ENCODE data around the gene DUOX1. TPM values are rescaled to one million over a fixed set of nuclear protein-coding genes. Genes with fewer than 3 reads are reported as not detected.

DUOX1 gene
- total RNA-seq, 1 experiment from 2014 or later, result 1.2 TPM

- intact Hi-C loops (cut with micrococcal nuclease; ENCODE audit: unreplicated experiment), result loop anchor here (1.0 to 5.0 kb wide), 3 partner anchors 37 to 234 kb away; no protein-coding TSS in a partner anchor
- peaks cover 5% of the 10 kb centered on the region for H3K36me3 Mint-ChIP-seq (ENCODE audit: insufficient read depth, unreplicated experiment)
- peaks cover 13% of the 10 kb centered on the region for H3K4me1 Mint-ChIP-seq (ENCODE audit: low read depth, unreplicated experiment)
- CTCF ChIA-PET, result interaction anchor here (0.6 to 3.1 kb wide), 24 partner anchors 16 to 295 kb away, joined by 3 to 33 read pairs (median 5); partner anchors contain the start of genes DUOX1 and DUOXA1
- TF ChIP-seq, protein P1, sequence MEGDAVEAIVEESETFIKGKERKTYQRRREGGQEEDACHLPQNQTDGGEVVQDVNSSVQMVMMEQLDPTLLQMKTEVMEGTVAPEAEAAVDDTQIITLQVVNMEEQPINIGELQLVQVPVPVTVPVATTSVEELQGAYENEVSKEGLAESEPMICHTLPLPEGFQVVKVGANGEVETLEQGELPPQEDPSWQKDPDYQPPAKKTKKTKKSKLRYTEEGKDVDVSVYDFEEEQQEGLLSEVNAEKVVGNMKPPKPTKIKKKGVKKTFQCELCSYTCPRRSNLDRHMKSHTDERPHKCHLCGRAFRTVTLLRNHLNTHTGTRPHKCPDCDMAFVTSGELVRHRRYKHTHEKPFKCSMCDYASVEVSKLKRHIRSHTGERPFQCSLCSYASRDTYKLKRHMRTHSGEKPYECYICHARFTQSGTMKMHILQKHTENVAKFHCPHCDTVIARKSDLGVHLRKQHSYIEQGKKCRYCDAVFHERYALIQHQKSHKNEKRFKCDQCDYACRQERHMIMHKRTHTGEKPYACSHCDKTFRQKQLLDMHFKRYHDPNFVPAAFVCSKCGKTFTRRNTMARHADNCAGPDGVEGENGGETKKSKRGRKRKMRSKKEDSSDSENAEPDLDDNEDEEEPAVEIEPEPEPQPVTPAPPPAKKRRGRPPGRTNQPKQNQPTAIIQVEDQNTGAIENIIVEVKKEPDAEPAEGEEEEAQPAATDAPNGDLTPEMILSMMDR (IDR thresholded peaks at IDR 0.05; ENCODE audit: unreplicated experiment), result peak; percentile 69
- no peak overlapping the region for H3K4me3 Mint-ChIP-seq (ENCODE audit: low read depth, unreplicated experiment)
- H3K27me3 Mint-ChIP-seq (ENCODE audit: unreplicated experiment), result no peaks in the 10 kb centered on the region
- no peak overlapping the region for H3K27ac Mint-ChIP-seq (ENCODE audit: unreplicated experiment)
- no TSS peak for BruUV-seq (replicated peaks)
- H3K9me3 Mint-ChIP-seq (ENCODE audit: low read depth, unreplicated experiment), result no peaks in the 10 kb centered on the region
- peak; percentile 86 for DNase-seq
Observed at GRCh38 chr15:45162771-45163507, 33.1 kb downstream of the DUOX1 start.

- no peak for DNase-seq
- no TSS peak for BruUV-seq (replicated peaks)
- H3K27me3 Mint-ChIP-seq (ENCODE audit: unreplicated experiment), result no peaks in the 10 kb centered on the region
- H3K4me3 Mint-ChIP-seq (ENCODE audit: low read depth, unreplicated experiment), result no peak overlapping the region
- intact Hi-C loops (cut with micrococcal nuclease; ENCODE audit: unreplicated experiment), result loop anchor here (1.0 to 5.0 kb wide), 3 partner anchors 37 to 234 kb away; no protein-coding TSS in a partner anchor
- no peak overlapping the region for H3K27ac Mint-ChIP-seq (ENCODE audit: unreplicated experiment)
- CTCF ChIA-PET, result interaction anchor here (0.6 to 3.1 kb wide), 23 partner anchors 16 to 295 kb away, joined by 3 to 33 read pairs (median 5); a partner anchor contains a TSS
- TF ChIP-seq, protein P1 (IDR thresholded peaks at IDR 0.05; ENCODE audit: unreplicated experiment), result no peak
- no peaks in the 10 kb centered on the region for H3K9me3 Mint-ChIP-seq (ENCODE audit: low read depth, unreplicated experiment)
- peaks cover 5% of the 10 kb centered on the region for H3K36me3 Mint-ChIP-seq (ENCODE audit: insufficient read depth, unreplicated experiment)
- peaks cover 13% of the 10 kb centered on the region for H3K4me1 Mint-ChIP-seq (ENCODE audit: low read depth, unreplicated experiment)
Observed at GRCh38 chr15:45163508-45163856, 33.7 kb downstream of the DUOX1 start.

DNA sequence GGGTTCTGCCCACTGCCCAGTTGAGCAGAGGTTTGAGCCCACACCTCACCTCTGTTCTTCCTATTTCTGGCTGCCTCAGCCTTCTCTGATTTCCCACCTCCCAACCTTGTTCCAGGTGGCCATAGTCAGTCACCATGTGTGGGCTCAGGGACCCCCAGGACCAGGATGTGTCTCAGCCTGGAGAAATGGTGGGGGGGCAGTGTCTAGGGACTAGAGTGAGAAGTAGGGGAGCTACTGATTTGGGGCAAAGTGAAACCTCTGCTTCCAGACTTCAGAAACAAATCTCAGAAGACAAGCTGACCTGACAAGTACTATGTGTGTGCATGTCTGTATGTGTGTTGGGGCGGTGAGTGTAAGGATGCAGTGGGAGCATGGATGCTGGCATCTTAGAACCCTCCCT lies 35.1 kb downstream of the DUOX1 start:
- H3K4me3 Mint-ChIP-seq (ENCODE audit: low read depth, unreplicated experiment), result no peak overlapping the region
- TF ChIP-seq, protein P1 (IDR thresholded peaks at IDR 0.05; ENCODE audit: unreplicated experiment), result no peak
- H3K36me3 Mint-ChIP-seq (ENCODE audit: insufficient read depth, unreplicated experiment), result peaks cover 5% of the 10 kb centered on the region
- no peak for DNase-seq
- no TSS peak for BruUV-seq (replicated peaks)
- peaks cover 13% of the 10 kb centered on the region for H3K4me1 Mint-ChIP-seq (ENCODE audit: low read depth, unreplicated experiment)
- no peaks in the 10 kb centered on the region for H3K9me3 Mint-ChIP-seq (ENCODE audit: low read depth, unreplicated experiment)
- CTCF ChIA-PET, result no interaction called here
- H3K27me3 Mint-ChIP-seq (ENCODE audit: unreplicated experiment), result no peaks in the 10 kb centered on the region
- no peak overlapping the region for H3K27ac Mint-ChIP-seq (ENCODE audit: unreplicated experiment)
- intact Hi-C loops (cut with micrococcal nuclease; ENCODE audit: unreplicated experiment), result loop anchor here (5.0 kb wide), 1 partner anchor 232 kb away; no protein-coding TSS in a partner anchor

- CTCF ChIA-PET, result interaction anchor here (0.6 to 1.1 kb wide), 2 partner anchors 35 to 182 kb away, joined by 3 read pairs; no protein-coding TSS in a partner anchor
- H3K4me3 Mint-ChIP-seq (ENCODE audit: low read depth, unreplicated experiment), result no peak overlapping the region
- no peak overlapping the region for H3K27ac Mint-ChIP-seq (ENCODE audit: unreplicated experiment)
- DNase-seq, result no peak
- TF ChIP-seq, protein P1 (IDR thresholded peaks at IDR 0.05; ENCODE audit: unreplicated experiment), result no peak
- peaks cover 13% of the 10 kb centered on the region for H3K4me1 Mint-ChIP-seq (ENCODE audit: low read depth, unreplicated experiment)
- no peaks in the 10 kb centered on the region for H3K27me3 Mint-ChIP-seq (ENCODE audit: unreplicated experiment)
- no TSS peak for BruUV-seq (replicated peaks)
- peaks cover 5% of the 10 kb centered on the region for H3K36me3 Mint-ChIP-seq (ENCODE audit: insufficient read depth, unreplicated experiment)
- intact Hi-C loops (cut with micrococcal nuclease; ENCODE audit: unreplicated experiment), result no loop called here
- H3K9me3 Mint-ChIP-seq (ENCODE audit: low read depth, unreplicated experiment), result no peaks in the 10 kb centered on the region
Observed at GRCh38 chr15:45165536-45165935, 35.7 kb downstream of the DUOX1 start.

All from Calu3 (cell line).